H9 (cell line): ENCODE results near the gene ACOX3. TPM values are rescaled to one million over a fixed set of nuclear protein-coding genes. Genes with fewer than 3 reads are reported as not detected.

Experiments used
- DNase-seq: peaks from one replicate; pipeline ENCODE4 v3.0.0-alpha.2; 2017
- H2AFZ ChIP-seq: one replicate; pipeline ENCODE4 v1.6.1; 2013; ENCODE audit warnings: mild to moderate bottlenecking, low read length, control low read depth, moderate library complexity
- H2AK5ac ChIP-seq: 2 replicates; pipeline ENCODE4 v1.6.1; 2013; ENCODE audit warnings: low read length, control low read depth, mixed read lengths; ENCODE audit not compliant: insufficient read length
- H2BK120ac ChIP-seq: one replicate; pipeline ENCODE4 v1.6.1; 2013; ENCODE audit warnings: low read depth, mild to moderate bottlenecking, low read length, control low read depth, inconsistent platforms; ENCODE audit not compliant: poor library complexity, severe bottlenecking
- H2BK12ac ChIP-seq: 2 replicates; pipeline ENCODE4 v1.6.1; 2013; ENCODE audit warnings: low read length, control low read depth, mixed read lengths, low read depth; ENCODE audit not compliant: insufficient read length
- H2BK15ac ChIP-seq: 2 replicates; pipeline ENCODE4 v1.6.1; 2013; ENCODE audit warnings: low read depth, low read length, control low read depth
- H2BK20ac ChIP-seq: one replicate; pipeline ENCODE4 v1.6.1; 2013; ENCODE audit warnings: low read depth, mild to moderate bottlenecking, low read length, control low read depth, inconsistent platforms; ENCODE audit not compliant: poor library complexity, severe bottlenecking
- H2BK5ac ChIP-seq: 2 replicates; pipeline ENCODE4 v1.6.1; 2013; ENCODE audit warnings: low read length, control low read depth, mixed read lengths; ENCODE audit not compliant: insufficient read length
- H3K14ac ChIP-seq: 2 replicates; pipeline ENCODE4 v1.6.1; 2013; ENCODE audit warnings: low read length, control low read depth; ENCODE audit not compliant: insufficient read depth
- H3K18ac ChIP-seq: 2 replicates; pipeline ENCODE4 v1.6.1; 2013; ENCODE audit warnings: low read depth, mild to moderate bottlenecking, mixed read lengths, low read length, control low read depth; ENCODE audit not compliant: insufficient read length
- H3K23ac ChIP-seq: 2 replicates; pipeline ENCODE4 v1.6.1; 2013; ENCODE audit warnings: low read length, control low read depth, mixed read lengths, low read depth; ENCODE audit not compliant: insufficient read length
- H3K23me2 ChIP-seq: 2 replicates; pipeline ENCODE4 v1.6.1; 2013; ENCODE audit warnings: low read depth, mild to moderate bottlenecking, mixed read lengths, low read length, control low read depth; ENCODE audit not compliant: insufficient read length, poor library complexity, severe bottlenecking
- H3K27ac ChIP-seq: 2 replicates; pipeline ENCODE4 v1.5.1; 2013; ENCODE audit warnings: low read length, control low read depth, mixed read lengths, low read depth; ENCODE audit not compliant: insufficient read length
- H3K27me3 ChIP-seq: 2 replicates; pipeline ENCODE4 v1.6.1; 2013; ENCODE audit warnings: low read length, control low read depth, inconsistent platforms; ENCODE audit not compliant: insufficient read depth
- H3K4ac ChIP-seq: 2 replicates; pipeline ENCODE4 v1.6.1; 2013; ENCODE audit warnings: low read depth, mild to moderate bottlenecking, control low read depth, inconsistent platforms, low read length, moderate library complexity
- H3K4me1 ChIP-seq: 2 replicates; pipeline ENCODE4 v1.6.1; 2013; ENCODE audit warnings: low read length, control low read depth, inconsistent platforms; ENCODE audit not compliant: insufficient read depth
- H3K4me2 ChIP-seq: 2 replicates; pipeline ENCODE4 v1.6.1; 2013; ENCODE audit warnings: low read length, control low read depth, mixed read lengths; ENCODE audit not compliant: insufficient read length, insufficient read depth
- H3K56ac ChIP-seq: 2 replicates; pipeline ENCODE4 v1.6.1; 2013; ENCODE audit warnings: low read depth, mild to moderate bottlenecking, mixed read lengths, low read length, control low read depth; ENCODE audit not compliant: insufficient read length
- H3K79me1 ChIP-seq: 2 replicates; pipeline ENCODE4 v1.6.1; 2013; ENCODE audit warnings: low read depth, mild to moderate bottlenecking, moderate library complexity, low read length, control low read depth, inconsistent platforms; ENCODE audit not compliant: insufficient read depth, poor library complexity, severe bottlenecking
- H3K79me2 ChIP-seq: 2 replicates; pipeline ENCODE4 v1.6.1; 2013; ENCODE audit warnings: low read length, control low read depth, inconsistent platforms; ENCODE audit not compliant: insufficient read depth
- H3K9ac ChIP-seq: 2 replicates; pipeline ENCODE4 v1.6.1; 2013; ENCODE audit warnings: low read length, control low read depth, mixed read lengths; ENCODE audit not compliant: insufficient read length; ENCODE audit errors: extremely low read depth
- H3K9me3 ChIP-seq: one replicate; pipeline ENCODE4 v1.6.1; 2013; ENCODE audit warnings: low read depth, low read length, inconsistent platforms; ENCODE audit not compliant: control insufficient read depth
- H3T11ph ChIP-seq: one replicate; pipeline ENCODE4 v1.6.1; 2013; ENCODE audit warnings: mild to moderate bottlenecking, low read length, control low read depth, inconsistent platforms
- H4K20me1 ChIP-seq: one replicate; pipeline ENCODE4 v1.6.1; 2013; ENCODE audit not compliant: control insufficient read depth, insufficient read length, insufficient read depth
- H4K5ac ChIP-seq: 2 replicates; pipeline ENCODE4 v1.6.1; 2013; ENCODE audit warnings: low read depth, mild to moderate bottlenecking, mixed read lengths, low read length, control low read depth; ENCODE audit not compliant: insufficient read length
- H4K8ac ChIP-seq: replicated peaks from 2 replicates; pipeline ENCODE4 v1.6.1; 2013; ENCODE audit warnings: low read length, control low read depth, mixed read lengths, low read depth; ENCODE audit not compliant: insufficient read length
- H4K91ac ChIP-seq: 2 replicates; pipeline ENCODE4 v1.6.1; 2013; ENCODE audit warnings: low read depth, mild to moderate bottlenecking, moderate library complexity, mixed read lengths, low read length, control low read depth; ENCODE audit not compliant: insufficient read length
- H3K27ac Mint-ChIP-seq, 3 experiments: 2 replicates in 2 of 3; 3 replicates in 1 of 3; pipeline ENCODE4 v1.8.0; 2020 to 2021; ENCODE audit warnings: mixed read lengths in 3 of 3, mild to moderate bottlenecking in 1 of 3, moderate library complexity in 1 of 3
- H3K27me3 Mint-ChIP-seq: 2 replicates; pipeline ENCODE4 v1.8.0; 2021; ENCODE audit warnings: low read depth, mild to moderate bottlenecking, moderate library complexity, mixed read lengths
- H3K36me3 Mint-ChIP-seq, 3 experiments: 2 replicates in 2 of 3; 3 replicates in 1 of 3; pipeline ENCODE4 v1.8.0; 2020 to 2021; ENCODE audit warnings: low read depth in 3 of 3, mixed read lengths in 3 of 3; ENCODE audit not compliant: insufficient read depth in 1 of 3
- H3K4me1 Mint-ChIP-seq, 2 experiments: 2 replicates each; pipeline ENCODE4 v1.8.0; 2020; ENCODE audit warnings: mixed read lengths in 2 of 2
- H3K4me3 Mint-ChIP-seq, 2 experiments: 2 replicates in 1 of 2; 3 replicates in 1 of 2; pipeline ENCODE4 v1.8.0; 2020 to 2021; ENCODE audit warnings: mild to moderate bottlenecking in 2 of 2, mixed read lengths in 2 of 2, moderate library complexity in 1 of 2
- H3K9me3 Mint-ChIP-seq, 2 experiments: 2 replicates in 1 of 2; 3 replicates in 1 of 2; pipeline ENCODE4 v1.8.0; 2020; ENCODE audit warnings: mild to moderate bottlenecking in 2 of 2, mixed read lengths in 2 of 2, moderate library complexity in 1 of 2
- WGBS: extraction: QIAGEN DNeasy Blood & Tissue Kit; methylation state at CpG from one replicate; pipeline ENCODE4 v1.1.7; 2013; ENCODE audit warnings: missing lambda C conversion rate, low lambda C conversion rate, mixed read lengths; ENCODE audit not compliant: insufficient read length; ENCODE audit errors: extremely low coverage; 5-methylcytosine and 5-hydroxymethylcytosine counted together
- total RNA-seq: library from RNA; stranded (reverse); gene quantifications from 2 replicates; pipeline ENCODE4 v1.2.1, GENCODE V29; 2021
- TF ChIP-seq, protein P1 (sequence below): fragments of 200-600 bp; sonication (generic); conservative IDR thresholded peaks from 3 replicates; pipeline ENCODE4 v1.8.0; 2021; ENCODE audit warnings: antibody characterized with exemption, mild to moderate bottlenecking

Gene ACOX3
- total RNA-seq, 1 experiment from 2014 or later, result 13.8 TPM

DNA sequence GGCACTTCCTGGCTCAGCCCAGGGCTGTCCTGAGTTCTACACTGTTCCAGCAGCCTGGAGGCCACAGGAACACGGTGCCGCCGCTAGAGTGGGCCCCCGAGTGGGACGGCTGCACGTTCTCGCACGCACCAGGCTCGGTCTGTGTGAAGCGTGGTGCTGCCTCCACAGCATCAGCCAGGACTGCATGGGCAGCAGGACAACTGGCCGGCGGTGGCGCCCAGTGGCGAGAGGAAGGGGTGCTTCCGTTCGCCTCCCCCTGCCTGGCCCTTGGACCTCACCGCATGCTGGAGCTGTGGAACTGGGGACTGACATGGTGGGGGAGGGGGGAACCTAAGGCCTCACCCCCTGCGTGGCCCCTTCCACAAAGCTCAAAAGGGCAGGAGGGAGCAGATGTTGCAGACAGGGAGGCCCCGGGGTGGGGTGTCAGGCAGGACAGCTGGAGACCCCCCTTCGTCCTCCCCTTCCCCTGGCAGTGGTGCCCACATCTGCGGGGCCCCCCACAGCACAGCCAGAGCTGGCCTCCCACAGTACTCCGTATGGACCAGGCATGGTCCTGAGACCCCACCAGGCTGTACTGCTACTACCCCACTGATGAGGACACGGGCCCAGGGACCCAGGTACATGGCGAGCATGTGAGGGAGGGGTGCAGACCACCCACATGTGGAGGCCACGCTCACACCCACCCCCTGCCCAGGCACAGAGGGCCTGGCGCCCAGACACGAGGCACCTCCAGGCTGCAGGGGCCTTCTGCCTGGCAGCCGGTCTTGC, 58.5 kb downstream of the ACOX3 start:
- no peak overlapping the region for H4K91ac ChIP-seq
- no CpG with 5 or more reads among the region's 28 CpGs for WGBS
- no peak overlapping the region for H3K23ac ChIP-seq
- H4K8ac ChIP-seq, result no peak overlapping the region
- H4K5ac ChIP-seq, result no peak overlapping the region
- H3K27me3 Mint-ChIP-seq, result no peaks in the 10 kb centered on the region
- no peaks in the 10 kb centered on the region for H3K27me3 ChIP-seq
- no peaks in the 10 kb centered on the region for H3K23me2 ChIP-seq
- H3K18ac ChIP-seq, result no peak overlapping the region
- H3K9me3 ChIP-seq, result no peaks in the 10 kb centered on the region
- no peak overlapping the region for H2BK20ac ChIP-seq
- DNase-seq, result no peak
- H2BK12ac ChIP-seq, result no peak overlapping the region
- H3K4ac ChIP-seq, result no peak overlapping the region
- H2AK5ac ChIP-seq, result no peak overlapping the region
- peaks cover 5 to 7% of the 10 kb centered on the region in 2 experiments for H3K4me1 Mint-ChIP-seq
- no peak overlapping the region for H3K27ac Mint-ChIP-seq
- H3K9me3 Mint-ChIP-seq, result no peaks in the 10 kb centered on the region
- peaks cover under 1 to 6% (median 3%) of the 10 kb centered on the region in 3 experiments; a peak in 2 of 7 replicates for H3K36me3 Mint-ChIP-seq
- no peaks in the 10 kb centered on the region for H3K79me2 ChIP-seq
- no peaks in the 10 kb centered on the region for H4K20me1 ChIP-seq
- H3K14ac ChIP-seq, result peak overlapping the region; percentile 51; the same call in 1 of the 2 replicates
- H3T11ph ChIP-seq, result no peak overlapping the region
- H2BK15ac ChIP-seq, result no peak overlapping the region
- TF ChIP-seq, protein P1, sequence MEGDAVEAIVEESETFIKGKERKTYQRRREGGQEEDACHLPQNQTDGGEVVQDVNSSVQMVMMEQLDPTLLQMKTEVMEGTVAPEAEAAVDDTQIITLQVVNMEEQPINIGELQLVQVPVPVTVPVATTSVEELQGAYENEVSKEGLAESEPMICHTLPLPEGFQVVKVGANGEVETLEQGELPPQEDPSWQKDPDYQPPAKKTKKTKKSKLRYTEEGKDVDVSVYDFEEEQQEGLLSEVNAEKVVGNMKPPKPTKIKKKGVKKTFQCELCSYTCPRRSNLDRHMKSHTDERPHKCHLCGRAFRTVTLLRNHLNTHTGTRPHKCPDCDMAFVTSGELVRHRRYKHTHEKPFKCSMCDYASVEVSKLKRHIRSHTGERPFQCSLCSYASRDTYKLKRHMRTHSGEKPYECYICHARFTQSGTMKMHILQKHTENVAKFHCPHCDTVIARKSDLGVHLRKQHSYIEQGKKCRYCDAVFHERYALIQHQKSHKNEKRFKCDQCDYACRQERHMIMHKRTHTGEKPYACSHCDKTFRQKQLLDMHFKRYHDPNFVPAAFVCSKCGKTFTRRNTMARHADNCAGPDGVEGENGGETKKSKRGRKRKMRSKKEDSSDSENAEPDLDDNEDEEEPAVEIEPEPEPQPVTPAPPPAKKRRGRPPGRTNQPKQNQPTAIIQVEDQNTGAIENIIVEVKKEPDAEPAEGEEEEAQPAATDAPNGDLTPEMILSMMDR, result no peak
- H2AFZ ChIP-seq, result no peak overlapping the region
- no peak overlapping the region for H2BK5ac ChIP-seq
- no peaks in the 10 kb centered on the region for H3K79me1 ChIP-seq
- H3K4me1 ChIP-seq, result 0 out of 2 replicates have a peak, but pooled peaks cover 2% of the 10 kb centered on the region
- no peak overlapping the region for H3K56ac ChIP-seq
- H3K9ac ChIP-seq, result no peak overlapping the region
- no peak overlapping the region for H3K4me3 Mint-ChIP-seq
- no peak overlapping the region for H2BK120ac ChIP-seq
- H3K4me2 ChIP-seq, result no peak overlapping the region
- no peak overlapping the region for H3K27ac ChIP-seq
